DMS153 treated with DMSO at 0.1 percent for 48 hours (cell line): ENCODE data around the gene IFITM1.
"Not testable (repeated sequence)": the region's sequence is repeated elsewhere in the genome, so short reads cannot be mapped to it uniquely, and the experiment has no call there.

Experiments
- DNase-seq: peaks from one replicate; lab custom pipeline; 2025; ENCODE audit not compliant: unreplicated experiment; lab: John Stamatoyannopoulos, UW

IFITM1 gene

GRCh38 chr11:313787-314553 is at the start of gene IFITM1:
TSS of gene IFITM1 (plus strand) at chr11:314040. CDS start at chr11:314171, 131 bp downstream.
- DNase-seq = no peak

GRCh38 chr11:266676-267439 is 47.0 kb upstream of the IFITM1 start:
- no peak for DNase-seq

GRCh38 chr11:267491-267994 is 46.3 kb upstream of the IFITM1 start:
- DNase-seq = no peak

- DNase-seq = not testable (repeated sequence)
Measured at GRCh38 chr11:268716-269145, 45.1 kb upstream of the IFITM1 start.

- DNase-seq = no peak
Measured at GRCh38 chr11:269146-269890, 44.5 kb upstream of the IFITM1 start.

- no peak for DNase-seq
Measured at GRCh38 chr11:270451-271318, 43.2 kb upstream of the IFITM1 start.

- DNase-seq = no peak
Measured at GRCh38 chr11:271319-271715, 42.5 kb upstream of the IFITM1 start.

GRCh38 chr11:272195-272930 is 41.5 kb upstream of the IFITM1 start:
- no peak for DNase-seq

- no peak for DNase-seq
Measured at GRCh38 chr11:272931-273198, 41.0 kb upstream of the IFITM1 start.

GRCh38 chr11:276219-276618 is 37.6 kb upstream of the IFITM1 start:
- DNase-seq = no peak

GRCh38 chr11:278001-278951 is 35.6 kb upstream of the IFITM1 start, which contains the start of gene NLRP6:
TSS of gene NLRP6 (plus strand) at chr11:278407. CDS start at chr11:278570, 163 bp downstream.
- DNase-seq = no peak

GRCh38 chr11:279040-279965 is 34.5 kb upstream of the IFITM1 start:
- DNase-seq = no peak

GRCh38 chr11:279966-280705 is 33.7 kb upstream of the IFITM1 start:
- no peak for DNase-seq

- DNase-seq = no peak
Measured at GRCh38 chr11:280706-281485, 32.9 kb upstream of the IFITM1 start.

GRCh38 chr11:281486-282161 is 32.2 kb upstream of the IFITM1 start:
- no peak for DNase-seq

GRCh38 chr11:282171-282570 is 31.7 kb upstream of the IFITM1 start:
- DNase-seq = no peak
